Uterus (tissue), 2 donors: ENCODE results near the gene SMARCC1.

Source experiments
- POLR2A ChIP-seq, 2 donors: fragments of 450-650 bp; IDR thresholded peaks; one replicate each; pipeline ENCODE4 v1.6.1; 2016; ENCODE audit warnings: antibody characterized with exemption in 2 of 2, mild to moderate bottlenecking in 1 of 2, moderate library complexity in 1 of 2
- TF ChIP-seq, protein P1 (sequence below), 4 experiments: fragments of 200-600 bp in 2 of 4; fragments of 450-650 bp in 2 of 4; sonication (generic) in 2 of 4; IDR thresholded peaks; one replicate each; pipeline ENCODE4 v1.5.1; 2016 to 2019; ENCODE audit warnings: antibody characterized with exemption in 4 of 4, mild to moderate bottlenecking in 2 of 4, moderate library complexity in 1 of 4

GRCh38 chr3:47590216-47590615 is 191.5 kb downstream of the SMARCC1 start:
- TF ChIP-seq, protein P1, sequence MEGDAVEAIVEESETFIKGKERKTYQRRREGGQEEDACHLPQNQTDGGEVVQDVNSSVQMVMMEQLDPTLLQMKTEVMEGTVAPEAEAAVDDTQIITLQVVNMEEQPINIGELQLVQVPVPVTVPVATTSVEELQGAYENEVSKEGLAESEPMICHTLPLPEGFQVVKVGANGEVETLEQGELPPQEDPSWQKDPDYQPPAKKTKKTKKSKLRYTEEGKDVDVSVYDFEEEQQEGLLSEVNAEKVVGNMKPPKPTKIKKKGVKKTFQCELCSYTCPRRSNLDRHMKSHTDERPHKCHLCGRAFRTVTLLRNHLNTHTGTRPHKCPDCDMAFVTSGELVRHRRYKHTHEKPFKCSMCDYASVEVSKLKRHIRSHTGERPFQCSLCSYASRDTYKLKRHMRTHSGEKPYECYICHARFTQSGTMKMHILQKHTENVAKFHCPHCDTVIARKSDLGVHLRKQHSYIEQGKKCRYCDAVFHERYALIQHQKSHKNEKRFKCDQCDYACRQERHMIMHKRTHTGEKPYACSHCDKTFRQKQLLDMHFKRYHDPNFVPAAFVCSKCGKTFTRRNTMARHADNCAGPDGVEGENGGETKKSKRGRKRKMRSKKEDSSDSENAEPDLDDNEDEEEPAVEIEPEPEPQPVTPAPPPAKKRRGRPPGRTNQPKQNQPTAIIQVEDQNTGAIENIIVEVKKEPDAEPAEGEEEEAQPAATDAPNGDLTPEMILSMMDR (IDR thresholded peaks at IDR 0.05): no peak
- TF ChIP-seq POLR2A (IDR thresholded peaks at IDR 0.05): no peak
